HG03378 (cell line): ENCODE data around the gene SERPINE1.

Experiments
- ATAC-seq: cut with Tn5 transposase; IDR thresholded peaks from one replicate; pipeline ENCODE4 v1.9.1; 2021; ENCODE audit warnings: mild to moderate bottlenecking, moderate library complexity; ENCODE audit not compliant: unreplicated experiment

SERPINE1 gene

DNA sequence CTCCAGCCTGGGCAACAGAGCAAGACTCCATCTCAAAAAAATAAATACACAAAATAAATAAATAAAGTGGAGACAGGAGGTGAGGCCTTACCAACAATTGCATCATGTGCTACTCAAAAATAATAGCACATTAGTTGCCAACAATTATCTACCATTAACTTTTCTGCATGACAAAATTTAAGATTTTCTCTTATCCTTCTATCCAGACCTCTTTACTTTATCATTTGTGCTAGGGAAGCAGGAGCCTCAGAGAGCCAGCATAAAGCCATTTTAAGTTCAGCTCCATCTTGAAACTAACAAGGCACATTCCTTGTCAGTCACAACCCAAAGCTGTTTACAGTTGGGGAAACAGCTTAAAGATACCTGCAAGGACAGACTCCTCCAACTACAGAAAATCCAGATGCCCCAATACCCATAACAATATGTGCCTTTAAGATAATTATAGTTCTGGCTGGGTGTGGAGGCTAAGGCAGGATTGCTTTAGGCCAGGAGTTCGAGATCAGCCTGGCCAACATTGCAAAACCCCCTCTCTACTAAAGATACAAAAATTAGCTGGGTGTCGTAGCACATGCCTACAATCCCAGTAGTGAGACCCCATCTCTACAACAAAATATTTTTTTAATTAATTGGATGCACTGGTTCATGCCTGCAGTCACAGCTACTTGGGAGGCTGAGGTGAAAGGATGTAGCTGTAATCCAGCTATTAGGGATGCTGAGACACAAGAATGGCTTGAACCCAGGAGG is 25.2 kb downstream of the SERPINE1 start:
- no peak for ATAC-seq

DNA sequence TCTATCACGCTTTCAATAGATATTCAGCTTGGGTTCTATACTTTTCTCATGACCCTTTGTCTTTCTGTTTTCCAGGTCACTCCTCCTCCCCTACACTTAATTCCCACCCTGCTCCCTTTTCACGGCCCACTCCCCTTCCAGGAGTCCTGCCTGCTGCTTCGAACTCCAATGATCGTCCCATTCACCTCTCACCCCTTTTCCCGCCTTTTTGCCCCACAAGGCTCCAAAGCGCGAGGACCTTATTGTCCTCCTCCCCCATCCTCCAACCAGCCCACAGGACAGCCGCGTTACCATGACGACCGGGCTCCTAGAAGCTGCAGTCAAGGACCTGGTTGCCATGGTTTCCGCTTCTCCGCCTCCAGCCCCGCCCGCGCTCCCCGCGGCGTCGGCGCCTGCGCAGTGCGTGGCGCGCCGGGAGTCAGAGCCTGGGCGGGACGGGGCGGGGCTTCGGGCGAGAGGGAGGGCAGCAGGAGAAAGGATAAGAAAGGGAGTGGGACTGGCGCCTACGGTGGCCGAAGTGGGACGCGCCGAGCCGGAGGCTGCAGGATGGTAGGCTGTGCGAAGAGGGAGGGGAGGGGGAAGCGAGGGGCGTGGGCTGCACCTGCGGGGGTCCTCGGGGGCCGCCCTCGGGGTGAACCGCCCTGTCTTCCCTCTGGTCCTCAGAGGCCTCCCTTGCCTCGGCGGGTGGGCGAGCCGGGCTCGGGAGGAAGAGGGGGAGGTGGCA is 27.2 kb downstream of the SERPINE1 start, which contains the start of gene AP1S1:
TSS of gene AP1S1 (plus strand) at position 508 of the 724 bp plus-strand sequence. CDS start at position 547, 39 bp downstream.
- ATAC-seq: peak; percentile 65

DNA sequence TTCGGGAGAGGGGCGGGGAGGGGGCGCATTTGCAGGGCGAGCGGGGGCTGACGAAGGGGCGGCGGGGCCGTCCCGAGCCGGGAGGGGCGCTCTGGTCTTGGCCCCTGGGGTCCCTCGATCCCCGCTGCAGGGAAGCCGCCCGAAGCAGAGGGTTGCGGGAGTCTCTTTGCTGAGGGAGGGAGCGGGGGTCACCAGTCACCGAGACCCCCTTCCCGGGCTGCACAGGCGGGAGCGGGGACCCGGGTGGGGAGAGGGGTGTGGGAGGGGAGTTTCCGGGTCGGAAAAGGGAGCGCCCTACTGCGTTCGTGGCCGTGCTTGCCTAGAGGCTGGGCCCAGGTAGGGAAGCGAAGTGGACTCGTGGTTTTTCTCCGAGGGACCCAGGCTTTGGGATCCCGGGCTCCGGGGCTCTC is 27.8 kb downstream of the SERPINE1 start:
- no peak for ATAC-seq

DNA sequence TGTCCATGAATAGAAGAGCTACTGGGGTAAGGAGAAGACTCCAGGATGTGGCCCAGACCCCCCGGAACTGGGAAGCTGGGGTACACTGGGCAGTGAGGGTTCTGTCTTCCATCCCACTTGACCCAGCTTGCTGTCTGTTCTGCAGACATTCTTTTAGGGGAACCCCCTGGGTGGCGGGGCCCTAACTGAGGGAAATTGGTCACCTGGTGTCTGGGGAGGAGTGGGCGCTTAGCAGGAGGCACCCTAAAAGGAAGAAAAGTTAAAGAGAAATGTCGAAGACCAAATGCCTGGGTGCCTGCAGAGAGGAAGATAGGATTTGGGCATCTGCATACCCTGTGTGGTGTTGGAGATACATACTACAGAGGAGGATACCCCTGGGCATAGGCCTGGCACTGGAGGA is 28.4 kb downstream of the SERPINE1 start:
- no peak for ATAC-seq

DNA sequence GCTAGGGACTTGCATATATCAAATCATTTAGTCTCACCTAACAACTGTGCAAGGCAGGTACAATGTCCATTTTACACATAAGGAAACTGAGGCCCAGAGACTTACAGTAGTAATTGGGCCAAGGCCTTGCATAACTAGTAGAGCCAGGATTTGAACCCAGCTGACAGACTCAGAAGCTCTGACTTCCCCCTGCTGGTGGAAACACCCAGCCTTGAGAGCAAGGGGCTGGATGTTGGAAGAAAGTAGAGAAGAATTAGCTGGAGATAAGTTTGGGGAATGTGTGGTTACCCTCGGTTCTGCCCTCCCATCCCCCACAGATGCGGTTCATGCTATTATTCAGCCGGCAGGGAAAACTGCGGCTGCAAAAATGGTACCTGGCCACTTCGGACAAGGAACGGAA is 29.4 kb downstream of the SERPINE1 start:
- ATAC-seq: no peak

DNA sequence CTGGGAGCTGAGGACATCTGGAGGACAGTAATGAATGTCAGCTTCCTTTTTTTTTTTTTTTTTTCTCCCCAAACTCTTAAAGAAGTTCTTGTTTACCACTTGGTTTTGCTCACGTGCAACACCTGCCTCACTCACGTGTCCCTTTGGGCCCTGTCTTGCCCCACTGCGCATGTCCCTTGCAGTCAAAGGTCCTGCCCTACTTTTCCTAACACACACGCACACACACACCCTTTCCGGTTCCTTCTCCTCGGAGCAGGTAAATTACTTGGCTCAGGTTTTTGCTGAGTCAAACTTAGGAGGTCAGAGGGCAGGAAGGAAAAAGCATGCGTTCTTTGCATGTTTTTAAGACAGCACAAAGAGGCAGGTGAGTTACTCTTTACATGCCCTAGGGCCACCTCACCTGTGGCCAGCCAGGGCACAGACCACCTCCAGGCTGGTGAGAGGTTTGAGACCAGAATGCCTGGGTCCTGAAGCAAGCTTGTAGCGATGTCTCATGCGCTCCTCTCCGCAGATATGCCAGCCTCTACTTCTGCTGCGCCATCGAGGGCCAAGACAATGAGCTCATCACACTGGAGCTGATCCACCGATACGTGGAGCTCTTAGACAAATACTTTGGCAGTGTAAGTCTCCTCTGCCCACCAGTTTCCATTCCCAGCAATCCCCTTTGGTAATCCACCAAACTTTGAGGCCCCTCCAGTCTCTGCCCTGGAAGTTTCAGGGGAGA is 30.1 kb downstream of the SERPINE1 start:
- ATAC-seq: no peak

DNA sequence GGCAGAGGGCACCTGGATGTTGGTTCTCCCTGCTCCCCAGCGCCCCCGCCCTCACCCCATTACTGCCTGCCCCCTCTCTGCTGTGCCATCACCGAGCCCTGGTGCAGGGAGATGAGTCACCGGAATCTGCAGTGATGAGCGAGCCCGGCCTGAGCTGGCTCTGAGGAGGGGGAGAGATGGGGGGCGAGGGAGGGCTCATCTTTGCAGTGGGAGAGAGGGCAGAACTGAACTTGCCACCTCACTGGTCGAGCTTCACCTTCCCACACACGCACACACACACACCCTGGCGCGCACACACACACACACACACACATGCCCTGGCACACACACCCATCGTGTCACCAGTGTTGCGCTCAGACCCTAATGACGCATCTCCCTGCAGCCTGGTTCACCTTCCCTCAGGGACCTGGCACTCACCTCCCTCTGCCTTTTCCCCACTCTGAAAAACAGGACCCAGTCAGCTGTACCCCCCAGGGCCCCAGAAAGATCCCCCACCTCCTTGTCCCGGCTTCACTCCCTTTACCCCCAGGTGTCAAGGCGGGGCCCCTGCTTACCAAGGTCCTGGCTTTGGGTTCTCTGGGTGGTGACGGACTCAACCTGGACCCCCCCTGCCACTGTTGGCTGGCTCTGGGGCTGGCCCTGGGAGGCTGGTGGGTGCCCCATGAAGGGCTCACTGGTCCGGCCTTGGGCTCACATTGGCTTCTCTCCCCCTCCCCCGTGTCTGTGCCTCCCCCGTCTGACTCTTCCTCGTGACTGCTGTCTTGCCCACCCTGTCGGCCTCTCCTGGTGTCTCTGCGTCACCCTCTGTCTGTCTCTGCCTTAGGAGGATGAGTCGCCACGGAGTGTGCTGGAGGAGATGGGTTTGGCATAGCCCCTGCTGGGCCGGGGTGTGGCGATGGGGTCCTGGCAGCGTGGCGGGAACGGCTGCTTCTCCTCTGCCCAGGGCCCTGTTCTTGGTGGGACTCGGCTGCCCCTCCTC is 33.1 kb downstream of the SERPINE1 start:
- ATAC-seq: no peak

DNA sequence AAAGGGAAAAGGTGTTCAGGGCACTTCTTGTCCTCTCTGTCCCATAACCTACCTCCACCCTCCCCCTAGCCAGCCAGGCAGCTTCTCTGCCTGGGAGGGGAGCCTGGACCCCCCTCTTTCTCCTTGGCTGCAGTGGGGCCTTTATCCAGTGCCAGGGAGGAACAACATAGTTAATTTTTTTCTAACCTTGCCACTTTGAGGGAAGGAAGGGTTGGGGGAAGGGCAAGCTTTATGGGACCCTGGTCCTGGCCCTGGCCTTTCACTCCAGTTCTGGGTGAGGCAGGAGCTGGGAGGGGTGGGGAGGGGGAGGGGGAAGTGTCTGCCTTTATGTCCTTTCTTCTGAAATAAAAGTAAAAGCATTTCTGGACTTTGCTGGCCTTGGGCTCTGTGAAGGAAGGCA is 34.0 kb downstream of the SERPINE1 start:
- no peak for ATAC-seq

DNA sequence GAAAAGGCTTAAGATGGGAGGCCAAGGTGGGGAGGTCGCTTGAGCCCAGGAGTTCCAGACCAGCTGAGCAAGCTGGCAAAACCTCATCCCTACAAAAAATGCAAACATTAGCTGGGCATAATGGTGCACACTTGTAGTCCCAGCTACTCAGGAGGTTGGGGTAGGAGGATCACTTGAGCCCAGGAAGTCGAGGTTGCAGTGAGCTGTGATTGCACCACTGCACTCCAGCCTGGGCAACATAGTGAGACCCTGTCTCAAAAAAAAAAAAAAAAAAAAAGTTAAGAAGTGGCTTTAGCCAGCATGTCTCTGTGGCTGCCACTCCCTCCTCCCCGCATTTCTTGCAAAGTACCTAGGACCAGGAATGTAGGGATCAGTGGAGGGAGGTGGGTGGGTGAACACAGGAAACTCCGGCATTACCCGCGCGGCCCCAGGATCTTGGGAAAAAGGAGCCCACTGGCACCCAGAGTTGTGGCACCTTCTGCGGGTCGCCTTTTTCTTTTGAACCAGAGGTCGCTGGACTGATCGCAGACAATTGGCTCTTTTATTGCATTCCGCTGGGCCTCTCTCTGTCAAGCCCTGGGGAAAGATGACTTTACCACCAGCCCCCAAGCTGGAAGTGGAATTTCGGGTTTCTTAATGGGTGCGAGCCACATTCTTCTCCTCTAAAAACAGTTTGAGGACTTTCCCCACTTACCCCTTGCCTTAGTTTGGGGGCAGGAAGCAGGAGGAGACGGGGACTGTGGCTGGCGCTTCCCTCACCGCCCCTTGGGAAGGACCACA is 35.0 kb downstream of the SERPINE1 start:
- no peak for ATAC-seq

DNA sequence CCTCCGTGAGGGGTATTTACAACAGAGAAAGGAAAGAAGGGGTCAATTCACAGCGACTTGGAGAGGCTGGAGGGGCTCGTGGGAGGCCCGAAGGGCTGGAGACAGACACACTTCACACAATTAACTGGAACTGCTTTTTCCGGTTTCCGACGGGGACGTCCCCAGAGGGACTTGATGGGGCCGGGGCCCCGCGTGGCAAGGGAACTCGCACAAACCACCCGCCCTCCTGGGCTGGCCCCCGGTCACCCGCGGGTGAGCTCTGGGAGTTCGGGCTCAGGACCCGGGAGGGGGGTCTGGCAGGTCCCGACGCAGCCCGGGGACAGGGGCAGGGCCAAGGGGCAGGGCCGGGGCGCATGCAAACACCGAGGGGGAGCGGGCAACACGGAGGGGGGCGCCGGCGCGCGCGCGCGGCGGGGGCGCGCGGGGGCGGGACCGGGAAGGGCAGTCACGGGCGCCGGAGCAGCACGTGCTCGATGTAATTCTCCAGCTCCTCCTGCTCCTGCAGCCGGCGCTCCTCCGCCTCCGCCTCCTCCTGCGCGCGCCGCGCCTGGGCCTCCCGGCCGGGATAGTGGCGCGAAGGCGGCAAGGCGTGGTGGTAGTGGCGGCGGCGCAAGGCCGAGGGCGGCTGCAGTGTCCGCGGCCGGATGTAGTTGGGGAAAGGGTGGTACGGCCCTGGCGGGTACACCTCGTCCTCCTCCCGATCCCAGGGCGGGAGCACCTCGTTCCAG is 35.8 kb downstream of the SERPINE1 start:
- no peak for ATAC-seq

DNA sequence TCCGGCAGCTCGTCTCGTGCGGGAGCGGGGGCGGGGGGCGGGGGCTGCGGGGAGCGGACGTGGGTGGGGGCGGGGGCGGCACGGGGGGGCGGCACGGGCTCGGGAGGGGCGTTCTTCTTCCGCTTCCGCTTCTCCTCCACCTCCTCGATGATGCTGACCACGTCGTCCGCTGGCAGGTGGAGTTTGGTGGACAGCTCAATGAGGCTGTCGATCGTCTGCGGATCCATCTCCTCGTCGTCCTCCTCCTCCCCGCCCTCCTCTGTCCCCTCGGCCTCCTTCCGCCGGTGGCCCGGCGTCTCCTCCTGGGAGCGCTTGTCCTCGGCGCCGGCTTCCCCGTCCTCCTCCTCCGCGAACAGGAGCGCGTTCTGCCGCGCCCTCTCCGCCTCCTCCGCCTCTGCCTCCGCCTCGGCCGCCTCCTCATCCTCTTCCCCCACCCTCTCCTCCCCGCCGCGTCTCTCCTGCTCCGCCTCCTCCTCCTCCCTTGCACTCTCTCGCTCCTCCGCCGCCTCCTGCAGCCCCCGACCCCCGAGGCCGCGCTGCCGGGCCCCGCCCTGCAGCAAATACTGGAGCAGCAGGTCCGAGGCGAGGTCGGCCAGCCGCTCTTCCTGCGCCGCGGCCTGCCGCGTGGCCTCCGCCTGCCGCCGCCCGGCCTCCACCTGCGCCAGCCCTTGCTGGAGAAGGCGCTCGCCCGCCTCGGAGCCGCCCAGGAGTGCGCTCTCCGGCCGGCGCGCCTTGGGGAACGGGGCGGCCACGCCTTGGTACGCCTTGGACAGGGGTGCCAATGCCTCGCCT is 36.6 kb downstream of the SERPINE1 start:
- no peak for ATAC-seq

DNA sequence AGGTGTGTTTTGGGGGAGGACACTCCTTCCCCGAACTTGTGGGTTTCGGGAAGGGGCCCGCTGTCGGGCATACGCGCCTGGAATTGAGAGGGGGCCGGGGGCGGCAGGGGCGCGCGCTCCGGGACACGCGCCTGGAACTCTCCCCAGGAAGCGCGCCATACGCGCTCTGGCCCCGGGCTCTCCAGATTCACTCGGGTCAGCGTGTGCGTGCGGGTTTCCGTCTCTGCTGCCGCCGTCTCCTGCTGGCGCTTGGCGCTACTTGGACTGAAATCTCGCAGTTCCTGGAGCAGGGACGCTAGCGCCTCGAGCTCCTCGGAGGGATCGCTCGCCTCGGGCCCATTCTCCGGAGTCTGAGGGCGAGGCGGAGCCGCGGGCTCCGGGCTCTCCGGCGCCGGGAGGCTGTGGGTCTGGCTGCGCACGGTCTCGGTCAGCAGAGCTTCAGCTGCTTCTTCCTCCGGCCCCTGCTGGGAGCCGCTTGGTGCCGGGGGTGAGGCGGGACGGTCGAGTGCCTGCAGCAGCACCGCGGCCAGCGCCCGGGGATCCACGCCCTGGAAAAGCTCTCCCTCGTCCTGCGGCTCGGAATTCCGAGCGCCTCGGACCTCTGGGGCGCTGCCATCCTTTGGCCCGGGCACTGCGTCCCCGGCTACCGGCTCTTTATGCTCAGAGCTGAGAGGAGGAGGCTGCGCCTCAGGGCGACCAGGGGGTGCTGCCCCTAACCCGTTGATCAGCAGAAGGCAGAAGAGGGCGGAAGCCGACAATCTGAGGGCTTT is 37.4 kb downstream of the SERPINE1 start:
- no peak for ATAC-seq

DNA sequence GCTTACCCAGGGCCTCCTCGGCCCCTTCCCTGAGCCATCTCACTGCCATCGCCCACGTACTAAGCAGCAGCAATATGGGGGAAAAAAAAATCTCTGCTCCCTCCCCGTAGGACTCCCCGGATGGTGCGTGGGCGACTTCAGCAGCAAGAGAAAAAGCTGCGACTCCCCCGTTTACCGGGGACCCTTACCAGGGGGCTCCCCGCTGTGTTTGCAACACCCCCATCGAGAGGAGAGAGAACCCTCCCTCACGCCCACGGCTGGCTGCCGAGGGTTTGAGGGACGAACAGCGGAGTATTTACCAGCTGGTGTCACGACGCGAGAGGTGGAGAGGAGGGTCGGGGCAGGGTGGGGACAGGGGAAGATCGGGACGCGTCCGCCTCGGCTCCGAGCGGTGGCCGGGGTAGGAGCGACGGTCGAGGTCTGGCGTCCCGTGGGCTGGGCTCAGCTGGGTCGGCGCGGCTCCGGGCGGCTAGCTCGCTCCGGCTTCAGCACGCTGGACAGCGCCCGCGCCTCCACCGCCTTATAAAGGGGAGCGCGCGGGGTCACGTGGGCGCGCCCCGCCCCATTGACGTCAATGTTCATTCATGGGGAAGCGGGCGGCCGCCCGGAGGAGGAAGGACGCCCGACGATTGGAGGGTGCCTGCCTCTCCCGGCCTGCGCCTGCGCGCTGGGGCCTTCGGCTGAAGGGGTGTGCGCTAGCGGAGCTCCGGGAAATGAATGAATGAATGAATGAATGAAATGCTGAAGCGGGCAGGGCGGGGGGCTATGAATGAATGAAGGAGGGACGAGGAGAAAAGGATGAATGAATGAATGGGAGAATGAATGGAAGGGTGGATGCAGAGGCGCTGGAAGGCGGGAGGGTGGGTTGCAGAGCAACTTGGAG is 38.4 kb downstream of the SERPINE1 start, which contains the start of gene VGF:
TSS of gene VGF (minus strand) at position 495 of the 883 bp plus-strand sequence. CDS start 726 bp downstream, outside the sequence.
- ATAC-seq: no peak

DNA sequence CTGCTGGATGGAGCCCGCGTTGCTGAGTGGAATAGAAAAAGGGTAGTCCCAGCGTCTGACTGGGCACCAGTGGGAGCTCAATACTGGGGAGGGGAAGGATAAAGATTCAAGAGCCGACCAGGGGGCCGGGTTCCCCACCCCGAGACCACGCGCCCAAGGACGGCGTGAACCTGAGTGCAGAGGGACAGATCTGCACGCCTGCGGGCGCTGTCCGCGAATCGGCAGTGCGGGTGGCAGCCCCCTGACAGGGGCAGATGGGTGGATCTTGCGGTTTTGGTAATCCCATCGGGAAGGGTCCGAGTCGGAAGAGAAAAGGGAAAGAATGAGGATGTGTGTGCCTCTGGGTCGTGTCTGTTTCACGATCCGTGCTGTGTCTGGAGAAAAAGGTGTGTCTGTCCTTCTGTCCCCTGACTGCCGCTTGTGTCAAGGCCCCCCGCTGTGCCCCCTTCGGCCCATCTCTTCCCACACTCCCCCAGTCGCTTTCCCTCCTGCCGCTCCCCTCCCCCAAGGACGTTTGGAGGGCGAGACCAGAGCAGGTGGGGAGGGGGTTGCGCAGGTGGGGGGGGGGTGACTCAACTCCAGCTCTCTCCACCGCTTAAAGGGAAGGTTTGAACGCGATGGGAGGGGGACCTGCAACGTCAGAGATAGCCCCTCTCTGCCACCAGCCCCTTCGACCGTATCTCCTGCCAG is 39.2 kb downstream of the SERPINE1 start:
- ATAC-seq: no peak

DNA sequence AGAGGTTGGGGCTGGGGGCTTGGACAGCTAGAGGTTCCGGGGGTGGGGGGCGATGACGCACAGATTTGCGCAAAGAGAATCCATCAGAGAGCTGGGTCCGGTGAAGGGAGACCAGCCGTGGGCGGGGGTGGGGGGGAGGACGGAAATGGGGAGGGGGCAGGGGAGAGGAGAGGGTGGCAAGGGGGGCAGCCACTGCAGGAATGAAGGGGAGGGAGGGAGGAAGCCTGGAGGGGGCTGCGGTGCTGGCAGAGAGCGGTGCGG is 39.7 kb downstream of the SERPINE1 start:
- no peak for ATAC-seq
